Right lobe of liver (tissue), 4 donors: Measurements from ENCODE around the gene LSP1.

ENCODE experiments used
- POLR2A ChIP-seq: fragments of 450-650 bp; IDR thresholded peaks from one replicate; pipeline ENCODE4 v1.6.1; 2017; ENCODE audit warnings: antibody characterized with exemption, mild to moderate bottlenecking
- TF ChIP-seq, protein P1 (sequence below), 4 donors: fragments of 200-600 bp in 3 of 4; fragments of 450-650 bp in 1 of 4; IDR thresholded peaks; one replicate each; pipeline versions ENCODE4 v1.5.1 to v1.8.0; 2016 to 2022; ENCODE audit warnings: antibody characterized with exemption in 4 of 4, mild to moderate bottlenecking in 2 of 4
- donor health status: DM: no; HTN: no; CAD: no.
- donor health status: DM: no; HTN: no; CAD: no.
- donor health status: DM: no; HTN: yes; CAD: no.

DNA sequence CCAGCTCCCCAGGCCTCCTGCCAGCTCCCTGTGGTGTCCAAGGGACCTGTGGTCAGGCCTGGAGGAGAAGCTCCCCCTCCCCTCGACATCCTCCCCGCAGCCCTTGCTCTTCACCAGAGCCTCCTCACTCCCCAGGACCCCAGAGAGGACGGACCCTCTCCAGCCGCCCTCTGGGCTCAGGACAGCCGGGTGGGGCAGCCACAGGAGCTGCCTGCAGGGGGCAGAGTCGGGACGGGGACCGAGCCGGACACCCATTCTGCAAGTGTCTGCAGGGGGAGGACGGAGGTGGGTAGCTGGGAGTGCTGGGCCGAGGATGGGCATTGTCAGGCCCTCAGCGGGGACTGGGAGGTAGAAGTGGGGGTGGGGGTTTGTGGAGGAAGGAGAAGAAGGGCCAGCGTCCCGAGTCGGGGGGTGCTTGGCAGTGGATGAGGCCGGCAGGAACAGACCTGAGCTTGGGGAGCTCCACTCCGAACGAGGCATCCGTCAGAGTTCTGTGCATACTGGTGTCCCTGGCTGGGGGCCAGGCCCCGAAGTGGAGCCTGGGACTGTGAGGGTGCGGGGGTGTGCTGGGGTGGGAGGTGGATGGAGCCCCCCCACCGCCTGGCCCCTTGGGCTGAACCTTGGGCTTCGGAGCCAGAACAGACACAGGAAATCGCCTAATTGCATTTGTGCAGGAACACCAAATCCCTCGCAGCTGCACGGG, 23.6 kb downstream of the LSP1 start:
- TF ChIP-seq, protein P1, sequence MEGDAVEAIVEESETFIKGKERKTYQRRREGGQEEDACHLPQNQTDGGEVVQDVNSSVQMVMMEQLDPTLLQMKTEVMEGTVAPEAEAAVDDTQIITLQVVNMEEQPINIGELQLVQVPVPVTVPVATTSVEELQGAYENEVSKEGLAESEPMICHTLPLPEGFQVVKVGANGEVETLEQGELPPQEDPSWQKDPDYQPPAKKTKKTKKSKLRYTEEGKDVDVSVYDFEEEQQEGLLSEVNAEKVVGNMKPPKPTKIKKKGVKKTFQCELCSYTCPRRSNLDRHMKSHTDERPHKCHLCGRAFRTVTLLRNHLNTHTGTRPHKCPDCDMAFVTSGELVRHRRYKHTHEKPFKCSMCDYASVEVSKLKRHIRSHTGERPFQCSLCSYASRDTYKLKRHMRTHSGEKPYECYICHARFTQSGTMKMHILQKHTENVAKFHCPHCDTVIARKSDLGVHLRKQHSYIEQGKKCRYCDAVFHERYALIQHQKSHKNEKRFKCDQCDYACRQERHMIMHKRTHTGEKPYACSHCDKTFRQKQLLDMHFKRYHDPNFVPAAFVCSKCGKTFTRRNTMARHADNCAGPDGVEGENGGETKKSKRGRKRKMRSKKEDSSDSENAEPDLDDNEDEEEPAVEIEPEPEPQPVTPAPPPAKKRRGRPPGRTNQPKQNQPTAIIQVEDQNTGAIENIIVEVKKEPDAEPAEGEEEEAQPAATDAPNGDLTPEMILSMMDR (IDR thresholded peaks at IDR 0.05) = peak; percentile 41 to 53 (median 46)
- TF ChIP-seq POLR2A = no peak
